ENCODE results near the gene SGSM1. TPM values are rescaled to one million over a fixed set of nuclear protein-coding genes. Genes with fewer than 3 reads are reported as not detected.

Gene SGSM1
- total RNA-seq, 2 donors from 2014 or later: 13.9 to 14.9 TPM

DNA sequence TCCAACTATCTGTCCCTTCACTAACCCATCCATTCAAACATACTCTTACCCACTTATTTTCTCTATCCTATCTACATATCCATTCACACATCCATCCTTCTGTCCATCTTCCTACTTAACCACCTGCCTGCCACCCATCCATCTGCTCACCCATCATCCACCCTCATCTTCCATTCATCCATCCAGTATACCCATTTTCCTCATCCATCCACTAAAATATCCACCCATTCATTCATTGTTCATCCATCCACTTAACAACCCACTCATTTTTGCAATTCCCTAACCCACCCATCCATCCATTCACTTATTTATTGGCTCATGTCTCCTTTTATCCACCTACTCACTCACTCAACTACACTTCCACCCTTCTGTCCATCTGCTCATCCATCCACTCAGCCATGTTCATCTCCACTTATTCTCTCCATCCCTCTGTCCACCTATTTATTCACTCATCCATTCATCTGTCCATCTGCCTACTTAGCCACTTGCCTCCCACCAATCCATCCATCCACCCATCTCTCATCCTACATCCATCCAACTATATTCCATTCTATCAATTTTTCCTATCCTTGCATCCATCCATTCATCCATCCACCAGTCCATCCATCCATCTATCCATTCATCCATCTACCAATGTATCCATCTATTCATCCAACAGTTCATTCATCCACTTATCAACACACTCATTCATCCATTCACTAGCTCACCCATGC lies 129.9 kb downstream of the SGSM1 start:
- no peaks in the 10 kb centered on the region for H3K9me3 ChIP-seq
- H3K4me3 ChIP-seq: no peak overlapping the region
- no peaks in the 10 kb centered on the region for H3K36me3 ChIP-seq
- TF ChIP-seq, protein P1, sequence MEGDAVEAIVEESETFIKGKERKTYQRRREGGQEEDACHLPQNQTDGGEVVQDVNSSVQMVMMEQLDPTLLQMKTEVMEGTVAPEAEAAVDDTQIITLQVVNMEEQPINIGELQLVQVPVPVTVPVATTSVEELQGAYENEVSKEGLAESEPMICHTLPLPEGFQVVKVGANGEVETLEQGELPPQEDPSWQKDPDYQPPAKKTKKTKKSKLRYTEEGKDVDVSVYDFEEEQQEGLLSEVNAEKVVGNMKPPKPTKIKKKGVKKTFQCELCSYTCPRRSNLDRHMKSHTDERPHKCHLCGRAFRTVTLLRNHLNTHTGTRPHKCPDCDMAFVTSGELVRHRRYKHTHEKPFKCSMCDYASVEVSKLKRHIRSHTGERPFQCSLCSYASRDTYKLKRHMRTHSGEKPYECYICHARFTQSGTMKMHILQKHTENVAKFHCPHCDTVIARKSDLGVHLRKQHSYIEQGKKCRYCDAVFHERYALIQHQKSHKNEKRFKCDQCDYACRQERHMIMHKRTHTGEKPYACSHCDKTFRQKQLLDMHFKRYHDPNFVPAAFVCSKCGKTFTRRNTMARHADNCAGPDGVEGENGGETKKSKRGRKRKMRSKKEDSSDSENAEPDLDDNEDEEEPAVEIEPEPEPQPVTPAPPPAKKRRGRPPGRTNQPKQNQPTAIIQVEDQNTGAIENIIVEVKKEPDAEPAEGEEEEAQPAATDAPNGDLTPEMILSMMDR (IDR thresholded peaks at IDR 0.05): no peak
- H3K4me1 ChIP-seq: no peaks in the 10 kb centered on the region
- H3K27me3 ChIP-seq: no peaks in the 10 kb centered on the region
- no peak for DNase-seq (ENCODE audit: low spot score)
- H3K27ac ChIP-seq: no peak overlapping the region

DNA sequence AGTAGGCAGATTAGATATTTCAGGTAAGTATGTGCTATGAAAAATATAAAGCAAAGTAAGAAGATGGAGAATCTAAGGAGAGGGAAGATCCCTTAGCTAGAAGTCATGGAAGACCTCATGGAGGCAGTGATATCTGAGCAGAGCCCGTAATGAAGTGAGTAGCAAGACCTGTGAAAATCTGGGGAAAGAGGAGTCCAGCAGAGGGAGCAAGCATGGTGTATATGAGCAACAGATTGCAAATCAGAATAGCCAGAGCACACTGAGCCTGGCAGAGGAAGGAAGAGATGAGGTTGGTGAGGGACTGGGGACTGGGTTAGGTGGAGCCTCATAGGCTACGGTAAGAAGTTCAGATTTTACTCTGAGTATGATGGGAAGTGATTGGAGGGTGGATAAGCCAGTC lies 131.1 kb downstream of the SGSM1 start:
- no peak for DNase-seq (ENCODE audit: low spot score)
- TF ChIP-seq, protein P1 (IDR thresholded peaks at IDR 0.05): no peak
- no peaks in the 10 kb centered on the region for H3K9me3 ChIP-seq
- no peaks in the 10 kb centered on the region for H3K4me1 ChIP-seq
- no peaks in the 10 kb centered on the region for H3K36me3 ChIP-seq
- H3K27me3 ChIP-seq: no peaks in the 10 kb centered on the region
- no peak overlapping the region for H3K27ac ChIP-seq
- no peak overlapping the region for H3K4me3 ChIP-seq

DNA sequence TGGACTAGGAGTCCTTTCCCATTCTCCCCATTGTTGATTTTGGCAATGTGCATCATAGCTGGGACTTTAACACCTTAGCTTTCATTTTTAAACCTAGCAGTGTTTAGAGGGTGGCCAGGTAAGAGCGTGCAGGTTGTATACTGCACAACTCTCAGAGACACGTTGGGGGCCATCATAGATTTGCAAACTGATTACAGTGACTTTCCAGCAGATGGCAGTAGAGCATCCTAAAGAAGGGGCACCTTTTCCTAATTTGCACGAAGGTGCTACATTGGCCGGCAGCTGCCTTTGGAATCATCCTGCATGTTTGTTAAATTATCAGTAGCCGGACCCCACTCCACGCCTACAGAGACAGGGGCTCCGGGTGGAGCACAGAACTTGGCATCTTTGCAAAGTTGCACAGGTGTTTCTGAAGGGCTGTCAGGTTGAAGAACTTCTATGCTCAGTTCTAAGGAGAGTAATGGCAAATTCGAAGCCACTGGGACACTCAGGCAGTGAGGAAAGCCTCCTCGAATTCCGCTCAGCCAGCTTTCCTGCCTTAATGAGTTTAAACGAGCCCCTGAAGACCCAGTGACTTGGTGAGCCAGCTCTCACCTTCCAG lies 132.8 kb downstream of the SGSM1 start:
- no peak for DNase-seq (ENCODE audit: low spot score)
- Histone ChIP-seq H3K27me3 (no peaks in the 10 kb centered on the region), H3K9me3 (no peaks in the 10 kb centered on the region), H3K4me1 (no peaks in the 10 kb centered on the region), H3K27ac (no peak overlapping the region), H3K36me3 (no peaks in the 10 kb centered on the region), H3K4me3 (no peak overlapping the region)
- TF ChIP-seq, protein P1 (IDR thresholded peaks at IDR 0.05): peak; percentile 64 to 84

DNA sequence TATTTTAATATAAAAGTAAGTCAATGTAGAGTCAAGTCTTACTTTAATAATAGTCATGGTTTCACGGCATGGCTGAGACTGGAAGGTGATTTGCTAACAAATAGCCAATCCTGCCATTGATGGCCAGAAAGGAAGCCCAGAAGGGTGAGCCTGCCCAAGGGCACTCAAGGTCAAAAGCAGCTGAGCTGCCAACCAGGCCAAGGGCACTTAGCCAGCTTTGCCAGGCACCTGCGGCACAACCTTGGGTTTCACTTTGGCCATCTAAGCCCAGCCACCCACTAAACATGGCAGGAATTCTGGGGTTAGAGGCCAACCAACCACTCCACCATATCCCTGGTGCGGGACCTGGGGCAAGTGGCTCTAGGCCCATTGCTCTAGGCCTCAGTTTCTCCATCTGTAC lies 136.3 kb downstream of the SGSM1 start:
- TF ChIP-seq, protein P1 (IDR thresholded peaks at IDR 0.05): no peak
- Histone ChIP-seq H3K4me1 (no peaks in the 10 kb centered on the region), H3K4me3 (no peak overlapping the region), H3K9me3 (no peaks in the 10 kb centered on the region), H3K27ac (no peak overlapping the region), H3K27me3 (no peaks in the 10 kb centered on the region), H3K36me3 (no peaks in the 10 kb centered on the region)
- no peak for DNase-seq (ENCODE audit: low spot score)

DNA sequence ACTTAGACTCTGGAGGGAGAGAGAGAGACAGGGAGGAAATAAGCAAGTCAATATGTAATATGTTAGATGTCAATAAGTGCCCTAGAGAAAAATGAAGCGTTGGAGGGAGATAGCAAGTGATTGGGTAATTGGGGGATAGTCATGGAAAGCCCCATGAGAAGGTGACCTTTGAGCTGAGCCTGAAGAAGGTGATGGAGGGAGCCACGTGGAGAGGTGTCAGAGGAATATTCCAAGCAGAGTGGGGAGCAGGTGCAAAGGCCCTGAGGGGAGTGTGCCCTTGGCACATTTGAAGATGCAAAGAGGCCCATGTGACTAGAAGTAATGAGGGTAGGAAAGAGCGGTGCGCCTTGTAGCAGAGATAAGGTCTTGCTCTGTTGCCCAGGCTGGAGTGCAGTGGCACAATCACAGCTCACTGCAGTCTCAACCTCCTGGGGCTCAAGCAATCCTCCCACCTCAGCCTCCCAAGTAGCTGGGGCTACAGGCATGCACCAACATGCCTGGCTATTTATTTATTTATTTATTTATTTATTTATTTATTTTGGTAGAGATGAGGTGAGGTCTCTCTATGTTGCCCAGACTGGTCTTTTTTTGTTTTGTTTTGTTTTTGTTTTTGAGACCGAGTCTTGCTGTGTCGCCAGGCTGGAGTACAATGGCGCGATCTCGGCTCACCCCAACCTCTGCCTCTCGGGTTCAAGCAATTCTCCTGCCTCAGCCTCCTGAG lies 138.4 kb downstream of the SGSM1 start:
- Histone ChIP-seq H3K9me3 (no peaks in the 10 kb centered on the region), H3K27me3 (no peaks in the 10 kb centered on the region), H3K4me1 (no peaks in the 10 kb centered on the region), H3K4me3 (no peak overlapping the region), H3K27ac (no peak overlapping the region), H3K36me3 (no peaks in the 10 kb centered on the region)
- no peak for DNase-seq (ENCODE audit: low spot score)
- TF ChIP-seq, protein P1 (IDR thresholded peaks at IDR 0.05): no peak
